OCI-LY7 (cell line): ENCODE results near the gene FOXE1. TPM values are rescaled to one million over a fixed set of nuclear protein-coding genes. Genes with fewer than 3 reads are reported as not detected.

Experiments used
- BruUV-seq: library from RNA; stranded (reverse); fragments of 400-500 nt; replicated peaks from 2 replicates; lab custom pipeline; 2021; lab: Mats Ljungman, UMichigan
- CTCF ChIA-PET: fragments of 300-600 bp; sonication (Branson Sonifier 250); formaldehyde crosslinking; loops from one replicate; lab custom pipeline; 2022; ENCODE audit warnings: antibody characterized with exemption; ENCODE audit not compliant: unreplicated experiment; lab: Charles Lee
- POLR2A ChIA-PET: fragments of 300-600 bp; sonication (Branson Sonifier 250); formaldehyde crosslinking; loops from one replicate; lab custom pipeline; 2022; ENCODE audit warnings: antibody characterized with exemption; lab: Charles Lee
- DNase-seq: peaks from one replicate; pipeline ENCODE4 v3.0.0-alpha.2; 2015; ENCODE audit warnings: low spot score
- H2AFZ ChIP-seq: fragments of 200-600 bp; sonication (generic), shearing (Covaris generic); 2 replicates; pipeline ENCODE4 v1.6.1; 2014; ENCODE audit warnings: mild to moderate bottlenecking, antibody characterized with exemption, low read length, moderate library complexity
- H3K27ac ChIP-seq: fragments of 200-600 bp; sonication (generic); 2 replicates; pipeline ENCODE4 v1.5.1; 2014; ENCODE audit warnings: mixed run types, low read depth, mild to moderate bottlenecking, moderate library complexity, low read length, inconsistent platforms; ENCODE audit not compliant: poor library complexity, severe bottlenecking
- H3K36me3 ChIP-seq: fragments of 200-600 bp; sonication (generic); 2 replicates; pipeline ENCODE4 v1.6.1; 2014; ENCODE audit warnings: mild to moderate bottlenecking, antibody characterized with exemption, low read length, moderate library complexity, mixed read lengths; ENCODE audit not compliant: insufficient read depth
- H3K4me1 ChIP-seq: fragments of 200-600 bp; sonication (generic); 2 replicates; pipeline ENCODE4 v1.5.1; 2014; ENCODE audit warnings: mild to moderate bottlenecking, low read length; ENCODE audit not compliant: insufficient read depth, poor library complexity, severe bottlenecking
- H3K4me2 ChIP-seq: fragments of 200-600 bp; sonication (generic); 2 replicates; pipeline ENCODE4 v1.6.1; 2014; ENCODE audit warnings: mild to moderate bottlenecking, low read length
- H3K4me3 ChIP-seq: fragments of 200-600 bp; sonication (generic); 2 replicates; pipeline ENCODE4 v1.5.1; 2014; ENCODE audit warnings: mild to moderate bottlenecking, low read depth, low read length; ENCODE audit not compliant: poor library complexity, severe bottlenecking
- H3K79me2 ChIP-seq: fragments of 200-600 bp; sonication (generic); 2 replicates; pipeline ENCODE4 v1.6.1; 2016; ENCODE audit warnings: low read depth, mild to moderate bottlenecking, low read length, moderate library complexity, mixed read lengths; ENCODE audit not compliant: insufficient read depth
- H3K9me2 ChIP-seq: fragments of 200-600 bp; sonication (generic); 2 replicates; pipeline ENCODE4 v1.6.1; 2016; ENCODE audit warnings: mild to moderate bottlenecking, low read length, mixed read lengths; ENCODE audit not compliant: insufficient read depth
- H3K9me3 ChIP-seq: fragments of 200-600 bp; sonication (generic); 2 replicates; pipeline ENCODE4 v1.6.1; 2014; ENCODE audit warnings: mild to moderate bottlenecking, mixed run types, low read length, mixed read lengths
- H4K20me1 ChIP-seq: fragments of 200-600 bp; sonication (generic); 2 replicates; pipeline ENCODE4 v1.6.1; 2014; ENCODE audit warnings: mild to moderate bottlenecking, antibody characterized with exemption, low read length, moderate library complexity, mixed read lengths; ENCODE audit not compliant: insufficient read depth
- EZH2phosphoT487 ChIP-seq: fragments of 200-600 bp; sonication (generic); IDR thresholded peaks from 2 replicates; pipeline ENCODE4 v1.6.1; 2018; ENCODE audit warnings: low read depth, borderline replicate concordance, mild to moderate bottlenecking, mixed run types, antibody characterized with exemption, low read length, moderate library complexity, mixed read lengths
- intact Hi-C: fragments of 100-400 bp; cut with micrococcal nuclease; formaldehyde crosslinking; loops from one replicate; pipeline ENCODE4 v1.10.0; 2022; ENCODE audit not compliant: unreplicated experiment
- total RNA-seq, 2 experiments: library from RNA; depleted of rRNA in 1 of 2; stranded (reverse); fragments of >200 nt in 1 of 2; shearing (Covaris generic) in 1 of 2; gene quantifications; 2 replicates each; pipeline ENCODE4 v1.2.3, GENCODE V29; 2014 to 2022
- TF ChIP-seq, protein P1 (sequence below): fragments of 200-600 bp; sonication (generic); conservative IDR thresholded peaks from 2 replicates; pipeline ENCODE4 v1.5.1; 2014; ENCODE audit warnings: mild to moderate bottlenecking, antibody characterized with exemption, low read length, moderate library complexity, mixed read lengths

Gene FOXE1
- total RNA-seq, 2 experiments from 2014 or later, result not detected

DNA sequence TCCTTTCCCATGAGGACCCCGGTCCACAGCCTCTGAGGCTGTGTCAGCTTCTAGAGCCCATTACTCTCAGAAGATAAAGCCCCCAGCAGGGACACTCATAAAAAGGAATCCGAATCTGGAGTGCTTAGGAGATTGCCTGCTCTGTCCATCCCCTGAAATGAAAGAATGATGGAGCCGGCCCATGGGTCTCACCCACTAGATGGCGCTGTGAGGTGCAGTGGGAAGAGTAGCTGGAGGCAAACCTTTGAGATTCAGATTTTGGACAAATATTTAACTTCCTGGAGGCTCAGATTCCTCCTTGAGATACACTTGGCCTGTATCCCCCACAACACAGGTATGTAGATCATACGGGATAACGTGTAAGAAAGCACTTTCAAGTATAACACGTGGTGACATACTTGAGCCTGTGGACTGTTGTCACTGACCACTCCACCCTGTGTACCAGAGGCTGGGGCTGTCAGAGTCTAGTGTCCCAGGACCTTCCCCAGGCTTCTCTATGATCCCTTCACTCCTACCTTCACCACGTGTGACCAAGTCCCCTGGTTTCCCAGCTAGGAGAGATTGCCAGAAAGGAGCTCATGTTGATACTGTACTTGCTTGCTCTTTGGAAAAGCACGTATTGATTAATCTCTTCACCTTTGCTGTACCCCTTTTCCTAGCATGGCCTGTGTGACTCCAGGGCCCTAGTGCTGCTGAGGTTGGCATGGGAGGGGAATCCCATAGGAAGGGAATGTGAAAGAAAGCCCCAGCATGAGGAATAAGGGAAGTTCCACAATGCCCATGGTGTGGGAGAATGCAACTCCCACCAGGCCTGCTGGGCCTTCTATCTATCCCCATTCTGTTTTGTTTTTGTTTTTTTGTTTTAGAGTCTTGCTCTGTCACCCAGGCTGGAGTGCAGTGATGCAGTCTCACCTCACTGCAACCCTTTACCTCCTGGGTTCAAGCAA lies 37.2 kb downstream of the FOXE1 start:
- H3K79me2 ChIP-seq, result no peaks in the 10 kb centered on the region
- no peak overlapping the region for H3K4me2 ChIP-seq
- H3K27ac ChIP-seq, result no peak overlapping the region
- DNase-seq, result peak; percentile 45
- no peaks in the 10 kb centered on the region for H3K9me3 ChIP-seq
- CTCF ChIA-PET, result interaction anchor here (0.9 to 1.0 kb wide), 3 partner anchors 10 to 177 kb away, joined by 3 read pairs; no protein-coding TSS in a partner anchor
- intact Hi-C loops, result no loop called here
- no TSS peak for BruUV-seq
- H3K36me3 ChIP-seq, result no peaks in the 10 kb centered on the region
- H3K4me3 ChIP-seq, result no peak overlapping the region
- no peaks in the 10 kb centered on the region for H3K9me2 ChIP-seq
- TF ChIP-seq, protein P1, sequence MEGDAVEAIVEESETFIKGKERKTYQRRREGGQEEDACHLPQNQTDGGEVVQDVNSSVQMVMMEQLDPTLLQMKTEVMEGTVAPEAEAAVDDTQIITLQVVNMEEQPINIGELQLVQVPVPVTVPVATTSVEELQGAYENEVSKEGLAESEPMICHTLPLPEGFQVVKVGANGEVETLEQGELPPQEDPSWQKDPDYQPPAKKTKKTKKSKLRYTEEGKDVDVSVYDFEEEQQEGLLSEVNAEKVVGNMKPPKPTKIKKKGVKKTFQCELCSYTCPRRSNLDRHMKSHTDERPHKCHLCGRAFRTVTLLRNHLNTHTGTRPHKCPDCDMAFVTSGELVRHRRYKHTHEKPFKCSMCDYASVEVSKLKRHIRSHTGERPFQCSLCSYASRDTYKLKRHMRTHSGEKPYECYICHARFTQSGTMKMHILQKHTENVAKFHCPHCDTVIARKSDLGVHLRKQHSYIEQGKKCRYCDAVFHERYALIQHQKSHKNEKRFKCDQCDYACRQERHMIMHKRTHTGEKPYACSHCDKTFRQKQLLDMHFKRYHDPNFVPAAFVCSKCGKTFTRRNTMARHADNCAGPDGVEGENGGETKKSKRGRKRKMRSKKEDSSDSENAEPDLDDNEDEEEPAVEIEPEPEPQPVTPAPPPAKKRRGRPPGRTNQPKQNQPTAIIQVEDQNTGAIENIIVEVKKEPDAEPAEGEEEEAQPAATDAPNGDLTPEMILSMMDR, result peak; percentile 98
- no peak for TF ChIP-seq EZH2phosphoT487
- POLR2A ChIA-PET, result no interaction called here
- no peaks in the 10 kb centered on the region for H4K20me1 ChIP-seq
- H3K4me1 ChIP-seq, result no peaks in the 10 kb centered on the region
- no peak overlapping the region for H2AFZ ChIP-seq

DNA sequence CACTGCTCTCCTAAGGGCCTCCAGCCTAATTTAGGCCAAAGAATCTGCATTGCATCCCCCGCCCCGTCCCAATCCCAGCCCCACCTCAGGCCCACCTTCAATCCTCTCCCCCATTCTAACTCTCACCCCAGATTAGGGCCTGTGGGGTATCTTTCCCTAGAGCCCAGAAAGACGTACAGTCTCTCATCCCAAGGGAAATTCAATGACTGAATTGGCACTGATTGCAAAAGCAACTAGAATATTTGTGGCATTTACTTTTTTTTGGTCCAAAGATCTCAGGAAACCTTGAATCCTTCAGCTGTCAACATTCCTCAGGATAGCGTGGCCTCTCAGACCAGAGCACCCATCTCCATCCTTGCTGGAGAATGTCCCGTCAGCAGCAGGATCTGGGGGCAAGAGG lies 38.7 kb downstream of the FOXE1 start:
- DNase-seq, result no peak
- no TSS peak for BruUV-seq
- no peaks in the 10 kb centered on the region for H3K4me1 ChIP-seq

More for the DNA sequence above, 38.7 kb downstream of the FOXE1 start:
- TF ChIP-seq EZH2phosphoT487, result no peak
- TF ChIP-seq, protein P1, result no peak
- H2AFZ ChIP-seq, result no peak overlapping the region
- CTCF ChIA-PET, result no interaction called here
- H3K9me2 ChIP-seq, result no peaks in the 10 kb centered on the region
- intact Hi-C loops, result no loop called here
- no peak overlapping the region for H3K4me3 ChIP-seq
- no peaks in the 10 kb centered on the region for H4K20me1 ChIP-seq
- H3K4me2 ChIP-seq, result no peak overlapping the region
- no peaks in the 10 kb centered on the region for H3K36me3 ChIP-seq
- POLR2A ChIA-PET, result interaction anchor here (0.6 to 0.7 kb wide), 2 partner anchors 49 to 132 kb away, joined by 3 read pairs; no protein-coding TSS in a partner anchor
- H3K27ac ChIP-seq, result no peak overlapping the region
- H3K9me3 ChIP-seq, result no peaks in the 10 kb centered on the region
- no peaks in the 10 kb centered on the region for H3K79me2 ChIP-seq
